Measurements from ENCODE around the gene ABL2.

GRCh38 chr1:179263121-179263520 is 33.6 kb upstream of the ABL2 start:
- no peak for TF ChIP-seq CTCF (IDR thresholded peaks at IDR 0.05)
- TF ChIP-seq EZH2 (IDR thresholded peaks at IDR 0.05; ENCODE audit: borderline replicate concordance, insufficient read depth, low read depth, low read length, poor library complexity, severe bottlenecking): no peak

Data from B cell (primary cell).